Upper lobe of left lung (tissue), 6 donors: ENCODE data around the gene DLX4. TPM values are rescaled to one million over a fixed set of nuclear protein-coding genes. Genes with fewer than 3 reads are reported as not detected.

Experiments used
- ATAC-seq, 2 donors: fragments of 200-7000 bp; cut with Tn5 transposase; one replicate each; pipeline ENCODE4 v1.9.1; 2022; ENCODE audit warnings: mild to moderate bottlenecking in 2 of 2, moderate library complexity in 2 of 2; ENCODE audit not compliant: low FRiP score in 2 of 2
- DNase-seq, 2 donors: peaks; one replicate each; pipeline ENCODE4 v3.0.0-alpha.2; 2019 to 2020
- H3K27ac ChIP-seq, 4 donors: fragments of 200-600 bp; sonication (generic); one replicate each; pipeline ENCODE4 v1.5.1; 2016 to 2019
- H3K27me3 ChIP-seq, 4 donors: fragments of 200-600 bp; sonication (generic); one replicate each; pipeline ENCODE4 v1.5.1; 2017 to 2019
- H3K36me3 ChIP-seq, 4 donors: fragments of 200-600 bp; sonication (generic); one replicate each; pipeline ENCODE4 v1.5.1; 2016 to 2019
- H3K4me1 ChIP-seq, 4 donors: fragments of 200-600 bp; sonication (generic); one replicate each; pipeline ENCODE4 v1.5.1; 2018 to 2019
- H3K4me3 ChIP-seq, 4 donors: fragments of 200-600 bp; sonication (generic); one replicate each; pipeline ENCODE4 v1.5.1; 2017 to 2019; ENCODE audit warnings: mild to moderate bottlenecking in 2 of 4, moderate library complexity in 1 of 4
- H3K9me3 ChIP-seq, 4 donors: fragments of 200-600 bp; sonication (generic); one replicate each; pipeline ENCODE4 v1.5.1; 2018 to 2019
- CTCF ChIP-seq, 6 experiments: fragments of 450-650 bp in 4 of 6; fragments of 200-600 bp in 2 of 6; sonication (generic) in 2 of 6; IDR thresholded peaks; one replicate each; pipeline ENCODE4 v1.5.1; 2016 to 2019; ENCODE audit warnings: antibody characterized with exemption in 6 of 6
- EP300 ChIP-seq, 4 donors: sonication (generic); formaldehyde crosslinking; IDR thresholded peaks; one replicate each; pipeline ENCODE4 v1.5.1; 2017; ENCODE audit warnings: antibody characterized with exemption in 4 of 4, control low read depth in 2 of 4
- POLR2A ChIP-seq, 4 donors: fragments of 450-650 bp; IDR thresholded peaks; one replicate each; pipeline ENCODE4 v1.5.1; 2016 to 2017; ENCODE audit warnings: antibody characterized with exemption in 4 of 4, mild to moderate bottlenecking in 2 of 4
- POLR2AphosphoS5 ChIP-seq, 2 donors: sonication (generic); formaldehyde crosslinking; IDR thresholded peaks; one replicate each; pipeline ENCODE4 v1.5.1; 2017; ENCODE audit warnings: antibody characterized with exemption in 2 of 2
- WGBS, 2 donors: methylation state at CpG; one replicate each; pipeline ENCODE4 v1.1.5; 2017 to 2018; 5-methylcytosine and 5-hydroxymethylcytosine counted together
- total RNA-seq, 6 donors: library from RNA; depleted of rRNA in 4 of 6; stranded (reverse); fragments of >200 nt in 4 of 6; gene quantifications; one replicate each; pipeline versions ENCODE4 v1.1.0 to v1.2.1, GENCODE V29; 2016 to 2021
- donor health status: DM: no; HTN: no; CAD: no; lungs with moderate emphysema.
- donor health status: DM: no; HTN: yes; CAD: no; lungs with severe emphysema.

DLX4 gene
- total RNA-seq, 6 donors from 2014 or later: 0.61 to 12.7 (median 2.5) TPM

DNA sequence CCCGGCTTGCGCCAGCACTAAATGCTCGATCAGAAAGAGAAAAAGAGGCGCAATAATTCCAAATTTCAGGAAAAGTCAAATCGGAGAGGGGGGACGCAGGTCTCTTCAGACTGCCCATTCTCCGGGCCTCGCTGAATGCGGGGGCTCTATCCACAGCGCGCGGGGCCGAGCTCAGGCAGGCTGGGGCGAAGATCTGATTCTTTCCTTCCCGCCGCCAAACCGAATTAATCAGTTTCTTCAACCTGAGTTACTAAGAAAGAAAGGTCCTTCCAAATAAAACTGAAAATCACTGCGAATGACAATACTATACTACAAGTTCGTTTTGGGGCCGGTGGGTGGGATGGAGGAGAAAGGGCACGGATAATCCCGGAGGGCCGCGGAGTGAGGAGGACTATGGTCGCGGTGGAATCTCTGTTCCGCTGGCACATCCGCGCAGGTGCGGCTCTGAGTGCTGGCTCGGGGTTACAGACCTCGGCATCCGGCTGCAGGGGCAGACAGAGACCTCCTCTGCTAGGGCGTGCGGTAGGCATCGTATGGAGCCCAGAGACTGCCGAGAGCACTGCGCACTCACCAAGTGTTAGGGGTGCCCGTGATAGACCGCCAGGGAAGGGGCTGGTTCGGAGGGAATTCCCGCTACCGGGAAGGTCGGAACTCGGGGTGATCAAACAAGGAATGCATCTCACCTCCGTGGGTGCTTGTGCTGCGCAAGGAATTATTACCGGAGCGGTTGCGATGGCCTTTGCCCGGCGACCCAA, 4.0 kb upstream of the DLX4 start:
- Histone ChIP-seq H3K27me3 (peaks cover 3 to 66% (median 40%) of the 10 kb centered on the region in 4 donors), H3K9me3 (no peaks in the 10 kb centered on the region), H3K4me1 (peaks cover 27 to 44% (median 32%) of the 10 kb centered on the region in 4 donors), H3K4me3 (no peak overlapping the region), H3K36me3 (no peaks in the 10 kb centered on the region), H3K27ac (no peak overlapping the region)
- no peak for ATAC-seq
- DNase-seq: no peak
- TF ChIP-seq POLR2AphosphoS5 (IDR thresholded peaks at IDR 0.05): no peak
- TF ChIP-seq EP300 (IDR thresholded peaks at IDR 0.05): no peak
- no peak for TF ChIP-seq CTCF (IDR thresholded peaks at IDR 0.05)
- no peak for TF ChIP-seq POLR2A (IDR thresholded peaks at IDR 0.05)
- 11 to 17% methylated on average over 28 to 35 of the region's 52 CpGs for WGBS, 2 donors

GRCh38 chr17:49965524-49965909, 3.5 kb upstream of the DLX4 start:
- Histone ChIP-seq H3K27me3 (peaks cover 3 to 72% (median 41%) of the 10 kb centered on the region in 4 donors), H3K9me3 (no peaks in the 10 kb centered on the region), H3K36me3 (no peaks in the 10 kb centered on the region), H3K27ac (no peak overlapping the region), H3K4me1 (peaks cover 27 to 45% (median 34%) of the 10 kb centered on the region in 4 donors), H3K4me3 (no peak overlapping the region)
- ATAC-seq (no peak), DNase-seq (no peak)
- no peak for TF ChIP-seq POLR2AphosphoS5 (IDR thresholded peaks at IDR 0.05)
- no peak for TF ChIP-seq POLR2A (IDR thresholded peaks at IDR 0.05)
- TF ChIP-seq CTCF (IDR thresholded peaks at IDR 0.05): no peak
- no peak for TF ChIP-seq EP300 (IDR thresholded peaks at IDR 0.05)
- WGBS, 2 donors: 13 to 15% methylated on average over 11 to 15 of the region's 16 CpGs

GRCh38 chr17:49966767-49967166, 2.2 kb upstream of the DLX4 start:
- H3K36me3 ChIP-seq: no peaks in the 10 kb centered on the region
- H3K27ac ChIP-seq: no peak overlapping the region
- H3K4me3 ChIP-seq: no peak overlapping the region
- H3K4me1 ChIP-seq: peaks cover 27 to 51% (median 38%) of the 10 kb centered on the region in 4 donors
- no peaks in the 10 kb centered on the region for H3K9me3 ChIP-seq
- TF ChIP-seq EP300 (IDR thresholded peaks at IDR 0.05) (no peak), POLR2AphosphoS5 (IDR thresholded peaks at IDR 0.05) (no peak), POLR2A (IDR thresholded peaks at IDR 0.05) (no peak), CTCF (IDR thresholded peaks at IDR 0.05) (no peak)
- 33 to 51% methylated on average over 3 of the region's 3 CpGs for WGBS, 2 donors
- peaks cover 3 to 83% (median 50%) of the 10 kb centered on the region in 4 donors for H3K27me3 ChIP-seq
- no peak for DNase-seq
- ATAC-seq: no peak

- DNase-seq (no peak), ATAC-seq (no peak)
- Histone ChIP-seq H3K4me3 (no peak overlapping the region), H3K9me3 (no peaks in the 10 kb centered on the region), H3K27me3 (peaks cover 3 to 87% (median 53%) of the 10 kb centered on the region in 4 donors), H3K4me1 (peaks cover 31 to 56% (median 42%) of the 10 kb centered on the region in 4 donors), H3K27ac (no peak overlapping the region), H3K36me3 (no peaks in the 10 kb centered on the region)
- WGBS, 2 donors: 17 to 28% methylated on average over 3 of the region's 3 CpGs
- no peak for TF ChIP-seq POLR2AphosphoS5 (IDR thresholded peaks at IDR 0.05)
- TF ChIP-seq EP300 (IDR thresholded peaks at IDR 0.05): no peak
- TF ChIP-seq POLR2A (IDR thresholded peaks at IDR 0.05): no peak
- TF ChIP-seq CTCF (IDR thresholded peaks at IDR 0.05): no peak
Measured at GRCh38 chr17:49967205-49967604, 1.8 kb upstream of the DLX4 start.
